MM.1S (cell line): Measurements from ENCODE around the gene UTS2B.

Experiments used
- DNase-seq: peaks from one replicate; pipeline ENCODE4 v3.0.0-alpha.2; 2015
- H2AFZ ChIP-seq: fragments of 300-600 bp; sonication (generic); 2 replicates; pipeline ENCODE4 v1.6.0; 2016; ENCODE audit warnings: antibody characterized with exemption, low read length
- H3F3A ChIP-seq: fragments of 300-600 bp; sonication (generic); 2 replicates; pipeline ENCODE4 v1.6.1; 2016; ENCODE audit warnings: mild to moderate bottlenecking, antibody characterized with exemption, low read length, moderate library complexity, mixed read lengths; ENCODE audit not compliant: insufficient read depth
- H3K27ac ChIP-seq: fragments of 300-600 bp; sonication (generic); 2 replicates; pipeline ENCODE4 v1.5.1; 2016; ENCODE audit warnings: mild to moderate bottlenecking, low read length
- H3K27me3 ChIP-seq: fragments of 300-600 bp; sonication (generic); replicated peaks from 2 replicates; pipeline ENCODE4 v1.6.0; 2016; ENCODE audit warnings: low read length; ENCODE audit not compliant: insufficient read depth
- H3K36me3 ChIP-seq: fragments of 300-600 bp; sonication (generic); replicated peaks from 2 replicates; pipeline ENCODE4 v1.6.1; 2016; ENCODE audit warnings: mild to moderate bottlenecking, low read length, mixed read lengths; ENCODE audit not compliant: insufficient read depth
- H3K4me1 ChIP-seq: fragments of 300-600 bp; sonication (generic); 2 replicates; pipeline ENCODE4 v1.6.1; 2016; ENCODE audit warnings: low read length, mixed read lengths
- H3K4me2 ChIP-seq: fragments of 300-600 bp; sonication (generic); 2 replicates; pipeline ENCODE4 v1.6.0; 2016; ENCODE audit warnings: low read depth, low read length
- H3K4me3 ChIP-seq: fragments of 300-600 bp; sonication (generic); 2 replicates; pipeline ENCODE4 v1.5.1; 2016; ENCODE audit warnings: low read length, mixed read lengths
- H3K79me2 ChIP-seq: fragments of 300-600 bp; sonication (generic); 2 replicates; pipeline ENCODE4 v1.6.1; 2016; ENCODE audit warnings: mixed run types, low read length, mixed read lengths
- H3K9ac ChIP-seq: fragments of 300-600 bp; sonication (generic); 2 replicates; pipeline ENCODE4 v1.6.1; 2016; ENCODE audit warnings: low read length, mixed read lengths
- H3K9me2 ChIP-seq: fragments of 300-600 bp; sonication (generic); replicated peaks from 2 replicates; pipeline ENCODE4 v1.6.1; 2016; ENCODE audit warnings: mild to moderate bottlenecking, low read length, mixed read lengths; ENCODE audit not compliant: insufficient read depth
- H3K9me3 ChIP-seq: fragments of 300-600 bp; sonication (generic); replicated peaks from 2 replicates; pipeline ENCODE4 v1.6.1; 2016; ENCODE audit warnings: mild to moderate bottlenecking, low read length, mixed read lengths; ENCODE audit not compliant: insufficient read depth
- H4K20me1 ChIP-seq: fragments of 300-600 bp; sonication (generic); 2 replicates; pipeline ENCODE4 v1.6.1; 2016; ENCODE audit warnings: mild to moderate bottlenecking, low read length, moderate library complexity, mixed read lengths; ENCODE audit not compliant: insufficient read depth
- EZH2 ChIP-seq: fragments of 300-600 bp; sonication (generic); optimal IDR thresholded peaks from 2 replicates; pipeline ENCODE3; 2017; ENCODE audit warnings: low read depth, mild to moderate bottlenecking, antibody characterized with exemption, low read length, mixed read lengths
- EZH2phosphoT487 ChIP-seq: fragments of 300-600 bp; sonication (generic); IDR thresholded peaks from 2 replicates; pipeline ENCODE4 v1.6.1; 2018; ENCODE audit warnings: antibody characterized with exemption, low read length
- TF ChIP-seq, protein P1 (sequence below): fragments of 300-600 bp; sonication (generic); IDR thresholded peaks from 2 replicates; pipeline ENCODE4 v1.5.1; 2016; ENCODE audit warnings: antibody characterized with exemption, low read length, mixed read lengths

The UTS2B gene

DNA sequence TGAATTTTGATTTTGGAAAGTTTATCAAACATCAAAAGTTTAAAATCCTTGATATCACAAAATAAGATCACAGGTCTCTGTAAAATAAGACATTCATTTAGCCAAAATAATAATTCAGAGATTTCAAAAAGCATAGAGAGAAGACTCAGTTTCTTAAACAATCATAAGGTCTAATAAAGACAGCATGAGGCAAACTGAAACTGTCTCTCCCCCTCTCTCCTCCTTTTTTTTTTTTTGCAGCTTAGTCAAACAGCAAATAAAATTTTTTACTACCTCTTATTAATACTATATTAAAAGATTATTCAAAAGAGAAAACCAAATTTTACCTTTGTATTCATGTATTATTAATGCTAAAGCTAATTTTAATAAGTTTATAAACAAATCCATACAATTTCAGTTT lies 73.9 kb downstream of the UTS2B start:
- TF ChIP-seq EZH2 (no peak), EZH2phosphoT487 (no peak)
- DNase-seq = no peak
- H3K4me1 ChIP-seq = peaks cover 29% of the 10 kb centered on the region
- H3K4me2 ChIP-seq = no peak overlapping the region
- H2AFZ ChIP-seq = no peak overlapping the region
- no peaks in the 10 kb centered on the region for H3K9me3 ChIP-seq
- no peak overlapping the region for H3K9ac ChIP-seq
- H3K27me3 ChIP-seq = no peaks in the 10 kb centered on the region
- H4K20me1 ChIP-seq = no peaks in the 10 kb centered on the region
- H3K9me2 ChIP-seq = no peaks in the 10 kb centered on the region
- H3K4me3 ChIP-seq = no peak overlapping the region
- no peaks in the 10 kb centered on the region for H3K36me3 ChIP-seq
- peaks cover 25% of the 10 kb centered on the region for H3F3A ChIP-seq
- no peaks in the 10 kb centered on the region for H3K79me2 ChIP-seq
- H3K27ac ChIP-seq = no peak overlapping the region

DNA sequence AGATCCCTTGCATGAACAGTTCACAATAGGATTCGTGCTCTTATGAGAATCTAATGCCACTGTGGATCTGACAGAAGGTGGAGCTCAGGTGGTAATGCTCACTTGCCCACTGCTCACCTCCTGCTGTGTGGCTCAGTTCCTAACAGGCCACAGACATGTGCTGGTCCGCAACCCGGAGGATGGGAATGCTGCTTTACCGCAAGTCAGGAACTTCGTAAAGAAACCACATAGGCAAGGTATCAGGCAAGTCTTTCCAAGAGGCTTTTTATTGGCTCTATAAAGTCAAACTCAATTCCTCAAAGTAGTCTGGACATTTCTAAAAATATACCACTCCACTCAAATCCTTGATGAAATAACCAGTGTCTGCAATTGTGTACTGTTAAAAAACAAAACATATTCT lies 75.2 kb downstream of the UTS2B start:
- H3K4me2 ChIP-seq = no peak overlapping the region
- H3K9me2 ChIP-seq = no peaks in the 10 kb centered on the region
- H3F3A ChIP-seq = peaks cover 25% of the 10 kb centered on the region
- no peak overlapping the region for H3K27ac ChIP-seq
- no peaks in the 10 kb centered on the region for H3K9me3 ChIP-seq
- H3K79me2 ChIP-seq = no peaks in the 10 kb centered on the region
- no peaks in the 10 kb centered on the region for H3K36me3 ChIP-seq
- no peaks in the 10 kb centered on the region for H3K27me3 ChIP-seq
- H3K4me3 ChIP-seq = no peak overlapping the region
- DNase-seq = no peak
- H2AFZ ChIP-seq = no peak overlapping the region
- TF ChIP-seq, protein P1, sequence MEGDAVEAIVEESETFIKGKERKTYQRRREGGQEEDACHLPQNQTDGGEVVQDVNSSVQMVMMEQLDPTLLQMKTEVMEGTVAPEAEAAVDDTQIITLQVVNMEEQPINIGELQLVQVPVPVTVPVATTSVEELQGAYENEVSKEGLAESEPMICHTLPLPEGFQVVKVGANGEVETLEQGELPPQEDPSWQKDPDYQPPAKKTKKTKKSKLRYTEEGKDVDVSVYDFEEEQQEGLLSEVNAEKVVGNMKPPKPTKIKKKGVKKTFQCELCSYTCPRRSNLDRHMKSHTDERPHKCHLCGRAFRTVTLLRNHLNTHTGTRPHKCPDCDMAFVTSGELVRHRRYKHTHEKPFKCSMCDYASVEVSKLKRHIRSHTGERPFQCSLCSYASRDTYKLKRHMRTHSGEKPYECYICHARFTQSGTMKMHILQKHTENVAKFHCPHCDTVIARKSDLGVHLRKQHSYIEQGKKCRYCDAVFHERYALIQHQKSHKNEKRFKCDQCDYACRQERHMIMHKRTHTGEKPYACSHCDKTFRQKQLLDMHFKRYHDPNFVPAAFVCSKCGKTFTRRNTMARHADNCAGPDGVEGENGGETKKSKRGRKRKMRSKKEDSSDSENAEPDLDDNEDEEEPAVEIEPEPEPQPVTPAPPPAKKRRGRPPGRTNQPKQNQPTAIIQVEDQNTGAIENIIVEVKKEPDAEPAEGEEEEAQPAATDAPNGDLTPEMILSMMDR = no peak
- no peak for TF ChIP-seq EZH2
- TF ChIP-seq EZH2phosphoT487 = no peak
- H3K4me1 ChIP-seq = peaks cover 29% of the 10 kb centered on the region
- H4K20me1 ChIP-seq = no peaks in the 10 kb centered on the region
- no peak overlapping the region for H3K9ac ChIP-seq

DNA sequence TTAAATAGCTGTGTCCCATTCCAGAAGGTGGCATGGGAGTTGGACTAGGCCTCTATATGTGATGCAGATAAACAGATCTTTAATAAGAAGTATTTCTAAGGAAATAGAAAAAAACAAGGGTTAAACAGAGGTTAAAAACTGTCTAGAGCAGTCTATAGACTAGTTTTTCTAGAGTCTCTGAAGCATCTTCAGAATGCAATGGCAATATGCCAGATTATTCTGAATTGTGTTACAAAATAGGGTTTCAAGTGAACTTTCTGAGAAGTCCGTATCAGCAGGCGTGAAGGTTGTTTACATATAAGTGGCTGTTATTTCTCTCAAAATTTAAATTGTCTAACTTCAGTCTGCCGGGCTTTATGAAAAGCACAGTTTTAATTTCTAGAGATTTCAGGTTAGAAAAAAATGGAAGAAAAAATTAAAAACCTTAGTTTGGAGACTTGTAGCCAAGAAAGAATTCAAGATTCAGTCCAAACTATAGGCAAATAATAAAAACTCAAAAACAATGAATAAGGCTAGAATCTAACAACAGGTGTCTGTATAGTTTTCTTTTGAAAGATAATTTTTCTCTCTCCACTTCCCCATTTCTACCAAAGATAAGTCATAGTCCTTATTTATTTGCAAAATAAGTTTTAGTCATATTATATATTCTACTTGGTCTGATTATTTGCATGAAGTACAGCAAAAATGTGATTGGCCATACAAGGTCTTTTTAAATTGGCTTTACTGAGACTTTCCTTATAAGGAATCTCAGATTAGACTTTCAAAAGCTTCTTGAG lies 76.0 kb downstream of the UTS2B start:
- Histone ChIP-seq H3F3A (peaks cover 25% of the 10 kb centered on the region), H3K4me3 (no peak overlapping the region), H2AFZ (no peak overlapping the region), H3K79me2 (no peaks in the 10 kb centered on the region), H3K27ac (no peak overlapping the region), H4K20me1 (no peaks in the 10 kb centered on the region), H3K4me1 (peaks cover 29% of the 10 kb centered on the region), H3K36me3 (no peaks in the 10 kb centered on the region), H3K9me2 (no peaks in the 10 kb centered on the region), H3K9ac (no peak overlapping the region), H3K9me3 (no peaks in the 10 kb centered on the region), H3K27me3 (no peaks in the 10 kb centered on the region), H3K4me2 (no peak overlapping the region; the same call in 1 of the 2 replicates)
- TF ChIP-seq, protein P1 = no peak
- TF ChIP-seq EZH2phosphoT487 (no peak), EZH2 (no peak)
- peak; percentile 16 for DNase-seq
